HEK293 (cell line): ENCODE data around the gene CANT1.

ENCODE experiments used
- CTCF ChIA-PET: fragments of 350-600 bp; formaldehyde crosslinking; extraction: SDS; loops from one replicate; lab custom pipeline; 2021; ENCODE audit warnings: antibody characterized with exemption; lab: Yijun Ruan, JAX
- POLR2A ChIA-PET: fragments of 300-600 bp; formaldehyde crosslinking; extraction: SDS; loops from one replicate; lab custom pipeline; 2020; ENCODE audit warnings: antibody characterized with exemption, inconsistent platforms; lab: Yijun Ruan, JAX
- H3K27ac ChIP-seq: fragments of 200-500 bp; sonication (Bioruptor generic); 2 replicates; pipeline ENCODE4 v1.5.1; 2014; ENCODE audit warnings: low read depth, low read length, control low read depth, inconsistent platforms; ENCODE audit errors: extremely low read depth
- H3K36me3 ChIP-seq, 2 experiments: fragments of 200-500 bp in 1 of 2; sonication (Bioruptor generic) in 1 of 2; 1 replicate in 1 of 2; 2 replicates in 1 of 2; pipeline ENCODE4 v1.5.1; 2014 to 2017; ENCODE audit warnings: inconsistent platforms in 2 of 2, low read length in 2 of 2; ENCODE audit not compliant: control insufficient read depth in 2 of 2, insufficient read depth in 1 of 2
- H3K4me1 ChIP-seq: fragments of 200-500 bp; sonication (Bioruptor generic); 2 replicates; pipeline ENCODE4 v1.5.1; 2014; ENCODE audit warnings: mild to moderate bottlenecking, low read length, inconsistent platforms; ENCODE audit not compliant: control insufficient read depth, insufficient read depth
- H3K4me3 ChIP-seq: 2 replicates; pipeline ENCODE4 v1.5.1; 2011; ENCODE audit warnings: low read depth, mild to moderate bottlenecking, control low read depth, low read length, moderate library complexity
- H3K9me3 ChIP-seq: fragments of 200-500 bp; sonication (Bioruptor generic); 2 replicates; pipeline ENCODE4 v1.5.1; 2014; ENCODE audit warnings: low read depth, low read length, inconsistent platforms; ENCODE audit not compliant: control insufficient read depth, insufficient read depth
- GLIS2 ChIP-seq: fragments of 450-650 bp; formaldehyde crosslinking; IDR thresholded peaks from 2 replicates; pipeline ENCODE4 v1.5.1; 2016; ENCODE audit warnings: missing biosample characterization, missing genetic modification characterization
- HOXC10 ChIP-seq: sonication (generic); formaldehyde crosslinking; IDR thresholded peaks from 2 replicates; pipeline ENCODE4 v1.8.1; 2023; ENCODE audit warnings: mild to moderate bottlenecking, missing genetic modification reagents
- KLF8 ChIP-seq: fragments of 450-650 bp; formaldehyde crosslinking; IDR thresholded peaks from 2 replicates; pipeline ENCODE4 v1.5.1; 2016; ENCODE audit warnings: missing biosample characterization, missing genetic modification characterization
- MYNN ChIP-seq: fragments of 450-650 bp; formaldehyde crosslinking; IDR thresholded peaks from 2 replicates; pipeline ENCODE4 v1.5.1; 2016; ENCODE audit warnings: missing biosample characterization, missing genetic modification characterization, borderline replicate concordance
- RBAK ChIP-seq: fragments of 450-650 bp; formaldehyde crosslinking; IDR thresholded peaks from 2 replicates; pipeline ENCODE4 v1.5.1; 2016; ENCODE audit warnings: missing biosample characterization, missing genetic modification characterization
- SP3 ChIP-seq: fragments of 450-650 bp; formaldehyde crosslinking; IDR thresholded peaks from 2 replicates; pipeline ENCODE4 v1.5.1; 2016; ENCODE audit warnings: missing biosample characterization, missing genetic modification characterization
- ZFP3 ChIP-seq: fragments of 450-650 bp; formaldehyde crosslinking; IDR thresholded peaks from 2 replicates; pipeline ENCODE4 v1.5.1; 2016; ENCODE audit warnings: low read depth, missing biosample characterization, missing genetic modification characterization
- ZNF223 ChIP-seq: fragments of 450-650 bp; formaldehyde crosslinking; IDR thresholded peaks from 2 replicates; pipeline ENCODE4 v1.5.1; 2016; ENCODE audit warnings: missing biosample characterization, missing genetic modification characterization
- ZNF302 ChIP-seq: fragments of 450-650 bp; formaldehyde crosslinking; IDR thresholded peaks from 2 replicates; pipeline ENCODE4 v1.5.1; 2016; ENCODE audit warnings: missing biosample characterization, missing genetic modification characterization, low read depth
- ZNF416 ChIP-seq: fragments of 450-650 bp; formaldehyde crosslinking; IDR thresholded peaks from 2 replicates; pipeline ENCODE4 v1.5.1; 2016; ENCODE audit warnings: missing biosample characterization, missing genetic modification characterization
- ZNF48 ChIP-seq: fragments of 450-650 bp; formaldehyde crosslinking; IDR thresholded peaks from 2 replicates; pipeline ENCODE4 v1.5.1; 2016; ENCODE audit warnings: missing biosample characterization, missing genetic modification characterization
- ZNF529 ChIP-seq: fragments of 450-650 bp; formaldehyde crosslinking; IDR thresholded peaks from 2 replicates; pipeline ENCODE4 v1.5.1; 2017; ENCODE audit warnings: missing genetic modification characterization, missing biosample characterization; ENCODE audit not compliant: insufficient replicate concordance
- ZNF555 ChIP-seq: fragments of 450-650 bp; formaldehyde crosslinking; conservative IDR thresholded peaks from 2 replicates; pipeline ENCODE4 v1.5.1; 2017; ENCODE audit warnings: missing biosample characterization, mild to moderate bottlenecking, missing genetic modification characterization, inconsistent platforms
- ZNF624 ChIP-seq: fragments of 450-650 bp; formaldehyde crosslinking; IDR thresholded peaks from 2 replicates; pipeline ENCODE4 v1.5.1; 2017; ENCODE audit warnings: missing biosample characterization, missing genetic modification characterization
- ZNF626 ChIP-seq: fragments of 450-650 bp; sonication (Bioruptor Pico); formaldehyde crosslinking; IDR thresholded peaks from 2 replicates; pipeline ENCODE4 v1.5.1; 2018; ENCODE audit warnings: missing biosample characterization, missing genetic modification characterization, inconsistent platforms
- ZNF692 ChIP-seq: fragments of 450-650 bp; formaldehyde crosslinking; IDR thresholded peaks from 2 replicates; pipeline ENCODE4 v1.5.1; 2016; ENCODE audit warnings: missing biosample characterization, missing genetic modification characterization
- ZNF776 ChIP-seq: fragments of 450-650 bp; formaldehyde crosslinking; IDR thresholded peaks from 2 replicates; pipeline ENCODE4 v1.5.0; 2017; ENCODE audit warnings: missing biosample characterization, missing genetic modification characterization, borderline replicate concordance
- ZNF843 ChIP-seq: fragments of 450-650 bp; formaldehyde crosslinking; IDR thresholded peaks from 2 replicates; pipeline ENCODE4 v1.5.1; 2016; ENCODE audit warnings: missing biosample characterization, missing genetic modification characterization
- ZSCAN5A ChIP-seq: fragments of 450-650 bp; formaldehyde crosslinking; IDR thresholded peaks from 2 replicates; pipeline ENCODE4 v1.5.1; 2016; ENCODE audit warnings: missing biosample characterization, missing genetic modification characterization
- TF ChIP-seq, protein P1 (sequence below): fragments of 450-650 bp; formaldehyde crosslinking; IDR thresholded peaks from 2 replicates; pipeline ENCODE4 v1.5.1; 2016; ENCODE audit warnings: missing biosample characterization, missing genetic modification characterization
- TF ChIP-seq, protein P2 (sequence below): fragments of 450-650 bp; formaldehyde crosslinking; conservative IDR thresholded peaks from 2 replicates; pipeline ENCODE4 v1.5.1; 2016; ENCODE audit warnings: low read depth, missing biosample characterization, missing genetic modification characterization
- TF ChIP-seq, protein P3 (sequence below): fragments of 450-650 bp; formaldehyde crosslinking; IDR thresholded peaks from 2 replicates; pipeline ENCODE4 v1.5.1; 2016; ENCODE audit warnings: missing biosample characterization, missing genetic modification characterization
- TF ChIP-seq, protein P4 (sequence below): fragments of 450-650 bp; formaldehyde crosslinking; IDR thresholded peaks from 2 replicates; pipeline ENCODE4; 2016; ENCODE audit warnings: missing biosample characterization, missing genetic modification characterization
- TF ChIP-seq, protein P5 (sequence below): fragments of 450-650 bp; formaldehyde crosslinking; IDR thresholded peaks from 2 replicates; pipeline ENCODE4 v1.5.1; 2016; ENCODE audit warnings: missing biosample characterization, missing genetic modification characterization

CANT1 gene

GRCh38 chr17:78961571-78961970 is 48.0 kb downstream of the CANT1 start:
- H3K36me3 ChIP-seq: peaks cover 0 to 3% of the 10 kb centered on the region in 2 experiments; a peak in 1 of 3 replicates
- no peaks in the 10 kb centered on the region for H3K9me3 ChIP-seq
- no peak for TF ChIP-seq ZNF624
- TF ChIP-seq ZNF692 (tag by site-specific recombination): no peak
- TF ChIP-seq MYNN (tag by site-specific recombination): no peak
- TF ChIP-seq, protein P1, sequence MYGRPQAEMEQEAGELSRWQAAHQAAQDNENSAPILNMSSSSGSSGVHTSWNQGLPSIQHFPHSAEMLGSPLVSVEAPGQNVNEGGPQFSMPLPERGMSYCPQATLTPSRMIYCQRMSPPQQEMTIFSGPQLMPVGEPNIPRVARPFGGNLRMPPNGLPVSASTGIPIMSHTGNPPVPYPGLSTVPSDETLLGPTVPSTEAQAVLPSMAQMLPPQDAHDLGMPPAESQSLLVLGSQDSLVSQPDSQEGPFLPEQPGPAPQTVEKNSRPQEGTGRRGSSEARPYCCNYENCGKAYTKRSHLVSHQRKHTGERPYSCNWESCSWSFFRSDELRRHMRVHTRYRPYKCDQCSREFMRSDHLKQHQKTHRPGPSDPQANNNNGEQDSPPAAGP (tag by site-specific recombination): no peak
- TF ChIP-seq ZNF302 (tag by site-specific recombination): no peak
- TF ChIP-seq, protein P2, sequence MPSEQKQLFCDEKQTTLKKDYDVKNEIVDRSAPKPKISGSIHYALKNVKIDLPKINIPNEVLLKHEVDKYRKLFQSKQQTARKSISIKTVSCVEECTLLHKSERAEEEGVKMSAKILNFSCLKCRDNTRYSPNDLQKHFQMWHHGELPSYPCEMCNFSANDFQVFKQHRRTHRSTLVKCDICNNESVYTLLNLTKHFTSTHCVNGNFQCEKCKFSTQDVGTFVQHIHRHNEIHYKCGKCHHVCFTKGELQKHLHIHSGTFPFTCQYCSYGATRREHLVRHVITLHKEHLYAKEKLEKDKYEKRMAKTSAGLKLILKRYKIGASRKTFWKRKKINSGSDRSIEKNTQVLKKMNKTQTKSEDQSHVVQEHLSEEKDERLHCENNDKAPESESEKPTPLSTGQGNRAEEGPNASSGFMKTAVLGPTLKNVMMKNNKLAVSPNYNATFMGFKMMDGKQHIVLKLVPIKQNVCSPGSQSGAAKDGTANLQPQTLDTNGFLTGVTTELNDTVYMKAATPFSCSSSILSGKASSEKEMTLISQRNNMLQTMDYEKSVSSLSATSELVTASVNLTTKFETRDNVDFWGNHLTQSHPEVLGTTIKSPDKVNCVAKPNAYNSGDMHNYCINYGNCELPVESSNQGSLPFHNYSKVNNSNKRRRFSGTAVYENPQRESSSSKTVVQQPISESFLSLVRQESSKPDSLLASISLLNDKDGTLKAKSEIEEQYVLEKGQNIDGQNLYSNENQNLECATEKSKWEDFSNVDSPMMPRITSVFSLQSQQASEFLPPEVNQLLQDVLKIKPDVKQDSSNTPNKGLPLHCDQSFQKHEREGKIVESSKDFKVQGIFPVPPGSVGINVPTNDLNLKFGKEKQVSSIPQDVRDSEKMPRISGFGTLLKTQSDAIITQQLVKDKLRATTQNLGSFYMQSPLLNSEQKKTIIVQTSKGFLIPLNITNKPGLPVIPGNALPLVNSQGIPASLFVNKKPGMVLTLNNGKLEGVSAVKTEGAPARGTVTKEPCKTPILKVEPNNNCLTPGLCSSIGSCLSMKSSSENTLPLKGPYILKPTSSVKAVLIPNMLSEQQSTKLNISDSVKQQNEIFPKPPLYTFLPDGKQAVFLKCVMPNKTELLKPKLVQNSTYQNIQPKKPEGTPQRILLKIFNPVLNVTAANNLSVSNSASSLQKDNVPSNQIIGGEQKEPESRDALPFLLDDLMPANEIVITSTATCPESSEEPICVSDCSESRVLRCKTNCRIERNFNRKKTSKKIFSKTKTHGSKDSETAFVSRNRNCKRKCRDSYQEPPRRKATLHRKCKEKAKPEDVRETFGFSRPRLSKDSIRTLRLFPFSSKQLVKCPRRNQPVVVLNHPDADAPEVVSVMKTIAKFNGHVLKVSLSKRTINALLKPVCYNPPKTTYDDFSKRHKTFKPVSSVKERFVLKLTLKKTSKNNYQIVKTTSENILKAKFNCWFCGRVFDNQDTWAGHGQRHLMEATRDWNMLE (tag by site-specific recombination): no peak
- TF ChIP-seq, protein P3, sequence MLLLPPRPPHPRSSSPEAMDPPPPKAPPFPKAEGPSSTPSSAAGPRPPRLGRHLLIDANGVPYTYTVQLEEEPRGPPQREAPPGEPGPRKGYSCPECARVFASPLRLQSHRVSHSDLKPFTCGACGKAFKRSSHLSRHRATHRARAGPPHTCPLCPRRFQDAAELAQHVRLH: no peak
- no peak for TF ChIP-seq ZSCAN5A (tag by site-specific recombination)
- TF ChIP-seq ZNF626 (tag by site-specific recombination): no peak
- no peak for TF ChIP-seq ZNF529 (tag by site-specific recombination)
- TF ChIP-seq, protein P4, sequence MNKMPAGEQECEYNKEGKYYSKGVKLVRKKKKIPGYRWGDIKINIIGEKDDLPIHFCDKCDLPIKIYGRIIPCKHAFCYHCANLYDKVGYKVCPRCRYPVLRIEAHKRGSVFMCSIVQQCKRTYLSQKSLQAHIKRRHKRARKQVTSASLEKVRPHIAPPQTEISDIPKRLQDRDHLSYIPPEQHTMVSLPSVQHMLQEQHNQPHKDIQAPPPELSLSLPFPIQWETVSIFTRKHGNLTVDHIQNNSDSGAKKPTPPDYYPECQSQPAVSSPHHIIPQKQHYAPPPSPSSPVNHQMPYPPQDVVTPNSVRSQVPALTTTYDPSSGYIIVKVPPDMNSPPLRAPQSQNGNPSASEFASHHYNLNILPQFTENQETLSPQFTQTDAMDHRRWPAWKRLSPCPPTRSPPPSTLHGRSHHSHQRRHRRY (tag by site-specific recombination): no peak
- ChIA-PET POLR2A (no interaction called here), CTCF (interaction anchor here (0.6 to 6.8 kb wide), 3 partner anchors 10 to 1094 kb away, joined by 3 to 58 read pairs (median 3); no protein-coding TSS in a partner anchor)
- no peaks in the 10 kb centered on the region for H3K4me1 ChIP-seq
- H3K27ac ChIP-seq: no peak overlapping the region
- no peak overlapping the region for H3K4me3 ChIP-seq

DNA sequence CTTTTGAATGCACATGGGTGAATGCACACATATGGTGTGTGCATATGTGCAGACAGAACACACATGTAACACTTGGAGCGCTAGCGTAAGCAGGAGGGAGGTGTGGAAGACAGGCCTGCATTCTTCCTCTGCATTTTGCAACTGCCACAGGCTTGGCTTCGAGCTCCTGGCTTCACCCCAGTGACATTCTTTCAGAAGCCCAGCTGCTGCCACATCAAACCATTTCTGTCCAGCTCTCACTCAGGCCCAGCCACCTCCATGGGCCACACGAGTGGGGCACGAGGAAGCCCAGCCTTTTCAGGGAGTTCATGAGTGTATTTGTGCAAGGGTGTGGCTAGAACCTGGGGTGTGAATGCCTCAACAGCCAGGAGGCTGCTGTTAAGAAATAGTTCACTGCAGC is 48.6 kb downstream of the CANT1 start:
- H3K4me3 ChIP-seq: no peak overlapping the region
- H3K4me1 ChIP-seq: no peaks in the 10 kb centered on the region
- H3K27ac ChIP-seq: no peak overlapping the region
- ChIA-PET POLR2A (interaction anchor here (0.6 to 1.2 kb wide), 2 partner anchors 27 to 36 kb away, joined by 3 to 4 read pairs; no protein-coding TSS in a partner anchor), CTCF (interaction anchor here (0.6 to 6.8 kb wide), 3 partner anchors 10 to 1094 kb away, joined by 3 to 58 read pairs (median 4); no protein-coding TSS in a partner anchor)
- H3K9me3 ChIP-seq: no peaks in the 10 kb centered on the region
- H3K36me3 ChIP-seq: no peaks in the 10 kb centered on the region
- TF ChIP-seq ZNF843 (tag by site-specific recombination): no peak
- no peak for TF ChIP-seq ZNF776
- no peak for TF ChIP-seq ZNF555 (tag by site-specific recombination)
- TF ChIP-seq ZNF48 (tag by site-specific recombination): no peak
- no peak for TF ChIP-seq HOXC10 (CRISPR knock-in tag)
- no peak for TF ChIP-seq RBAK (tag by site-specific recombination)
- TF ChIP-seq SP3 (tag by site-specific recombination): no peak
- TF ChIP-seq, protein P5, sequence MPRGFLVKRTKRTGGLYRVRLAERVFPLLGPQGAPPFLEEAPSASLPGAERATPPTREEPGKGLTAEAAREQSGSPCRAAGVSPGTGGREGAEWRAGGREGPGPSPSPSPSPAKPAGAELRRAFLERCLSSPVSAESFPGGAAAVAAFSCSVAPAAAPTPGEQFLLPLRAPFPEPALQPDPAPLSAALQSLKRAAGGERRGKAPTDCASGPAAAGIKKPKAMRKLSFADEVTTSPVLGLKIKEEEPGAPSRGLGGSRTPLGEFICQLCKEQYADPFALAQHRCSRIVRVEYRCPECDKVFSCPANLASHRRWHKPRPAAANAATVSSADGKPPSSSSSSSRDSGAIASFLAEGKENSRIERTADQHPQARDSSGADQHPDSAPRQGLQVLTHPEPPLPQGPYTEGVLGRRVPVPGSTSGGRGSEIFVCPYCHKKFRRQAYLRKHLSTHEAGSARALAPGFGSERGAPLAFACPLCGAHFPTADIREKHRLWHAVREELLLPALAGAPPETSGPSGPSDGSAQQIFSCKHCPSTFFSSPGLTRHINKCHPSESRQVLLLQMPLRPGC (tag by site-specific recombination): no peak
- TF ChIP-seq ZNF223: no peak
- TF ChIP-seq KLF8 (tag by site-specific recombination): no peak
- TF ChIP-seq ZNF416 (tag by site-specific recombination): no peak
- no peak for TF ChIP-seq ZFP3 (tag by site-specific recombination)
- TF ChIP-seq GLIS2 (tag by site-specific recombination): no peak
